Activated T-helper 17 cell treated with anti-CD3 and anti-CD28 coated beads, Interleukin-2, amount 50 U/mL, for 72 hours (primary cell): ENCODE measurements around the gene ARL17B. TPM values are rescaled to one million over a fixed set of nuclear protein-coding genes. Genes with fewer than 3 reads are reported as not detected.
"Not testable (repeated sequence)": the region's sequence is repeated elsewhere in the genome, so short reads cannot be mapped to it uniquely, and the experiment has no call there.

Experiments used
- ATAC-seq: fragments of 150-1000 bp; cut with Tn5 transposase; replicated peaks from 2 replicates; pipeline ENCODE4 v1.10.0; 2021; ENCODE audit warnings: mild to moderate bottlenecking, moderate library complexity
- H3K27ac Mint-ChIP-seq: one replicate; pipeline ENCODE4 v1.8.0; 2022; ENCODE audit warnings: mixed read lengths
- H3K27me3 Mint-ChIP-seq: one replicate; pipeline ENCODE4 v1.8.0; 2022; ENCODE audit warnings: mixed read lengths
- H3K36me3 Mint-ChIP-seq: one replicate; pipeline ENCODE4 v1.8.0; 2022; ENCODE audit warnings: low read depth, mild to moderate bottlenecking, mixed read lengths
- H3K4me1 Mint-ChIP-seq: one replicate; pipeline ENCODE4 v1.8.0; 2022; ENCODE audit warnings: mixed read lengths
- H3K4me3 Mint-ChIP-seq: one replicate; pipeline ENCODE4 v1.8.0; 2022; ENCODE audit warnings: mild to moderate bottlenecking, mixed read lengths
- H3K9me3 Mint-ChIP-seq: one replicate; pipeline ENCODE4 v1.8.0; 2022; ENCODE audit warnings: mixed read lengths
- total RNA-seq, 2 donors: library from RNA; stranded (reverse); gene quantifications; one replicate each; pipeline ENCODE4 v1.2.3, GENCODE V29; 2022

ARL17B gene
- total RNA-seq, 2 donors from 2014 or later = 21.6 to 22.3 TPM

GRCh38 chr17:46349060-46349459 is 12.5 kb downstream of the ARL17B start:
- H3K9me3 Mint-ChIP-seq, H3K36me3 Mint-ChIP-seq, H3K27me3 Mint-ChIP-seq, H3K27ac Mint-ChIP-seq, H3K4me1 Mint-ChIP-seq, H3K4me3 Mint-ChIP-seq: not testable (repeated sequence)
- ATAC-seq = peak; percentile 49

- not testable (repeated sequence) for H3K36me3 Mint-ChIP-seq, H3K27ac Mint-ChIP-seq, H3K4me3 Mint-ChIP-seq, H3K9me3 Mint-ChIP-seq, H3K4me1 Mint-ChIP-seq, H3K27me3 Mint-ChIP-seq
- peak; percentile 77 for ATAC-seq
Observed at GRCh38 chr17:46348345-46348744, 13.2 kb downstream of the ARL17B start.

DNA sequence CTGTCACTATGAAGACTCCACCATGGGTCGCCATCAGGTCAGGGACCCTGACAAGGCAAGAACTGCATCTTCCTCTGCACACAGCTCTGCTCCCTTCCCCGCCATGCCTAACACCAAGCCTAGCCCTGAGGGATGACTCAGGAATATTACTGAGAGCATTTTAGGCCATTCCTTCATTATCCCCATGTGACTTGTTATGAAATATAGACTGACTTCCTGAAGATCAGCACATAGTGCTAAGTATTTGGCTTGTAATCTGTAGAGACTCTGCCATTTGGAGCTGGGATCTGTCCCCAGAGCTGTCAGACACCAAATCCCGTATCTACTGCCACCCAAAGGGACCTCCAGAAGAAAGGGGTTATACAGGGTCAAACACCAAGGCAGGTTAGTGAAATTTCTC is 19.4 kb downstream of the ARL17B start:
- H3K4me3 Mint-ChIP-seq, H3K36me3 Mint-ChIP-seq, H3K27ac Mint-ChIP-seq, H3K9me3 Mint-ChIP-seq, H3K27me3 Mint-ChIP-seq, H3K4me1 Mint-ChIP-seq, ATAC-seq: not testable (repeated sequence)

DNA sequence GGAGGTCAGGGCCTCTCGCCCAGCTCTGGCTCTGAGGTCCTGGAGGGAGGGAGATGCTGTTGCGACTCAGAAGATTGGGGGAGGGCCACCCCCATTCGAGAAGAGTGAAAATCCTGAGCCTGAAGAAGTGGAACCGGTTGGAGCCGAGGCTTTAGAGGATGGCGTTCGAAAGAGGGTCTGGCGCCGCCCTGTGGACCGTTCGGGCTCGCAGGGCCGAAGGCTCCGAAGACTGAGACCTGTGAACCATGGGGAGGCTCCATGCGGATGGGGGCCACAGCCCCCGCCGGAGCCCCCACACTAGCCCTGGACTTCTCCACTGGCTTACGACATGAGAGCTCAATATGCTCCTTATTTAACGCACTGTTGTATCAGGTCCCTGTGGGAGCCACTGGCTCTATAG is 20.3 kb downstream of the ARL17B start:
- H3K36me3 Mint-ChIP-seq, H3K4me1 Mint-ChIP-seq: not testable (repeated sequence)

GRCh38 chr17:46294831-46295230 is 66.7 kb downstream of the ARL17B start, which contains the start of gene LRRC37A:
Gene LRRC37A (plus strand): TSS chr17:46295131. CDS start chr17:46295134, 3 bp downstream.
- H3K4me3 Mint-ChIP-seq, H3K27ac Mint-ChIP-seq: not testable (repeated sequence)

More for the DNA sequence above, 20.3 kb downstream of the ARL17B start:
- H3K4me3 Mint-ChIP-seq, H3K9me3 Mint-ChIP-seq, H3K27me3 Mint-ChIP-seq, ATAC-seq, H3K27ac Mint-ChIP-seq: not testable (repeated sequence)

DNA sequence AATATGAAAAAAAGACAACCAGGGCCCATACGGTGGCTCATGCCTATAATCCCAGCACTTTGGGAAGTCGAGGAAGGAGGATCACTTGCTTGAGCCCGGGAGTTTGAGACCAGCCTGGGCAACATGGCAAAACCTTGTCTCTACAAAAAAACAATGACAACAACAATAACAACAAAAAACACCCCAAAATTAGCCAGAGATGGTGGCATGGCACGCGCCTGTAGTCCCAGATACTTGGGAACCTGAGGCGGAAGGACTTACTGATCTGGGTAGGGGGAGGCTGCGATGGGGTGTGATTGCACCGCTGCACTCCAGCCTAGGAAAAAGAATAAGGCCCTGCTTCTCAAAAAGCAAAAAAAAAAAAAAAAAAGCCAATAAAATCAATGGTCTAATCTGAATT is 69.9 kb downstream of the ARL17B start:
- not testable (repeated sequence) for ATAC-seq, H3K4me1 Mint-ChIP-seq, H3K9me3 Mint-ChIP-seq, H3K27me3 Mint-ChIP-seq, H3K4me3 Mint-ChIP-seq, H3K27ac Mint-ChIP-seq, H3K36me3 Mint-ChIP-seq

More at GRCh38 chr17:46294831-46295230, 66.7 kb downstream of the ARL17B start, which contains the start of gene LRRC37A:
- not testable (repeated sequence) for ATAC-seq, H3K4me1 Mint-ChIP-seq, H3K9me3 Mint-ChIP-seq, H3K27me3 Mint-ChIP-seq, H3K36me3 Mint-ChIP-seq

GRCh38 chr17:46290906-46291546 is 70.5 kb downstream of the ARL17B start:
- not testable (repeated sequence) for H3K27me3 Mint-ChIP-seq, H3K4me3 Mint-ChIP-seq, H3K9me3 Mint-ChIP-seq, H3K4me1 Mint-ChIP-seq, H3K36me3 Mint-ChIP-seq, H3K27ac Mint-ChIP-seq
- peak; percentile 37 for ATAC-seq

- H3K27me3 Mint-ChIP-seq, H3K36me3 Mint-ChIP-seq, ATAC-seq, H3K9me3 Mint-ChIP-seq, H3K27ac Mint-ChIP-seq, H3K4me3 Mint-ChIP-seq: not testable (repeated sequence)
- H3K4me1 Mint-ChIP-seq = peaks cover 10% of the 10 kb centered on the region
Observed at GRCh38 chr17:46287587-46287986, 74.0 kb downstream of the ARL17B start.

- H3K27me3 Mint-ChIP-seq, H3K9me3 Mint-ChIP-seq, H3K27ac Mint-ChIP-seq, H3K36me3 Mint-ChIP-seq, H3K4me3 Mint-ChIP-seq: not testable (repeated sequence)
- ATAC-seq = peak; percentile 52
- peaks cover 10% of the 10 kb centered on the region for H3K4me1 Mint-ChIP-seq
Observed at GRCh38 chr17:46286764-46287221, 74.8 kb downstream of the ARL17B start.

- not testable (repeated sequence) for H3K27me3 Mint-ChIP-seq, H3K36me3 Mint-ChIP-seq, ATAC-seq, H3K27ac Mint-ChIP-seq, H3K9me3 Mint-ChIP-seq
- Mint-ChIP-seq H3K4me1 (peaks cover 10% of the 10 kb centered on the region), H3K4me3 (peak overlapping the region; percentile 24)
Observed at GRCh38 chr17:46285500-46285899, 76.1 kb downstream of the ARL17B start.

GRCh38 chr17:46284467-46284866 is 77.1 kb downstream of the ARL17B start:
- ATAC-seq = peak; percentile 100
- H3K9me3 Mint-ChIP-seq, H3K27me3 Mint-ChIP-seq, H3K36me3 Mint-ChIP-seq: not testable (repeated sequence)
- Mint-ChIP-seq H3K27ac (peak overlapping the region; percentile 12), H3K4me1 (peaks cover 10% of the 10 kb centered on the region), H3K4me3 (peak overlapping the region; percentile 24)

- not testable (repeated sequence) for ATAC-seq, H3K4me3 Mint-ChIP-seq, H3K27me3 Mint-ChIP-seq, H3K27ac Mint-ChIP-seq, H3K9me3 Mint-ChIP-seq, H3K36me3 Mint-ChIP-seq
- H3K4me1 Mint-ChIP-seq = peaks cover 10% of the 10 kb centered on the region
Observed at GRCh38 chr17:46282635-46283034, 78.9 kb downstream of the ARL17B start.

DNA sequence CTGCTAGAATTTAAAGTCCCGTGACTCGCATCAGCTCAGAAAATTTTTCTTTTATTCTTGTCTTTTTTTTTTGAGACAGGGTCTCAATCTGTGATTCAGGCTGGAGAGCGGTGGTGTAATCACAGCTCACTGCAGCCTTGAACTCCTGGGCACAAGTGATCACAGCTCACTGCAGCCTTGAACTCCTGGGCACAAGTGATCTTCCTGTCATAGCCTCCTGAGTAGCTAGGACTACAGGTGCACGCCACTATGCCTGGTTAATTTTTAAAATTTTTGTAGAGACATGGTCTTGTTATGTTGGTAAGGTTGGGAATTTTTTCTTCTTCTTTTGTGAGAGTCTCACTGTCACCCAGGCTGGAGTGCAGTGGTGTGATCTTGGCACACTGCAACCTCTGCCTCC is 80.2 kb downstream of the ARL17B start:
- not testable (repeated sequence) for H3K9me3 Mint-ChIP-seq, ATAC-seq, H3K27ac Mint-ChIP-seq, H3K4me3 Mint-ChIP-seq, H3K36me3 Mint-ChIP-seq, H3K27me3 Mint-ChIP-seq
- peaks cover 10% of the 10 kb centered on the region for H3K4me1 Mint-ChIP-seq

DNA sequence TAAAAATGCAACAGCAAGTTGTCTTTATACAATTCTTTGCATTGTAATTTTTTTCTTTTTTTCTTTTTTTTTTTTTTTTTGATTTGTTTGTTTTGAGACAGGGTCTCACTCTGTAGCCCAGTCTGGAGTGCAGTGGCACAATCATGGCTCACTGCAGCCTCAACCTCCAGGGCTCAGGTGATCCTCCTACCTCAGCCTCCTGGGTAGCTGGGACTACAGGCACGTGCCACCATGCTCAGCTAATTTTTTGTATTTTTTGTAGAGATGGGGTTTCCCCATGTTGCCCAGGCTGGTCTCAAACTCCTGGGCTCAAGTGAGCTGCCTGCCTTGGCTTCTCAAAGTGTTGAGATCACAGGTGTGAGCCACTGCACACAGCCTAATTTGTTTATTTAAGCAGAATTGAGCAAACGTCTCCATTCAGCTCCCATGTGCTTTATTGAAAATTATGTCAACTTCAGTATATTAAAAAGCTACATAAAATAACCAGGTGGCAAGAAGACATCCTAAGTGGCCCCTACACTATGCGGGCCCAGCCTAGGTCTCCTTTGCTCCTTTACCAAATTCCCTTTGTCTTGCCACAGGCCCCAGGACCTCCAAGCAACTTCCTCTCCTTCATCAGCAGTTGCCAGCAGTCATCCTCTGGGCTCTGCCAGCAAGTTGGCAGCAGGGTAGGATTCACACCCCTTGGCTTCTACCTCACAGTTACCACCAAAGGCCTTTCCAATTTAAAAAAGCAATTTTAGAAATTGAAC is 84.7 kb downstream of the ARL17B start:
- not testable (repeated sequence) for ATAC-seq, H3K36me3 Mint-ChIP-seq, H3K27me3 Mint-ChIP-seq, H3K4me1 Mint-ChIP-seq, H3K9me3 Mint-ChIP-seq, H3K4me3 Mint-ChIP-seq, H3K27ac Mint-ChIP-seq

- Mint-ChIP-seq H3K27me3 (peaks cover 13% of the 10 kb centered on the region), H3K4me3 (no peak overlapping the region), H3K27ac (no peak overlapping the region), H3K4me1 (no peaks in the 10 kb centered on the region), H3K9me3 (no peaks in the 10 kb centered on the region), H3K36me3 (no peaks in the 10 kb centered on the region)
- ATAC-seq = no peak
Observed at GRCh38 chr17:46274238-46274637, 87.3 kb downstream of the ARL17B start.
